Measurements from ENCODE around the gene HPX.

The HPX gene

DNA sequence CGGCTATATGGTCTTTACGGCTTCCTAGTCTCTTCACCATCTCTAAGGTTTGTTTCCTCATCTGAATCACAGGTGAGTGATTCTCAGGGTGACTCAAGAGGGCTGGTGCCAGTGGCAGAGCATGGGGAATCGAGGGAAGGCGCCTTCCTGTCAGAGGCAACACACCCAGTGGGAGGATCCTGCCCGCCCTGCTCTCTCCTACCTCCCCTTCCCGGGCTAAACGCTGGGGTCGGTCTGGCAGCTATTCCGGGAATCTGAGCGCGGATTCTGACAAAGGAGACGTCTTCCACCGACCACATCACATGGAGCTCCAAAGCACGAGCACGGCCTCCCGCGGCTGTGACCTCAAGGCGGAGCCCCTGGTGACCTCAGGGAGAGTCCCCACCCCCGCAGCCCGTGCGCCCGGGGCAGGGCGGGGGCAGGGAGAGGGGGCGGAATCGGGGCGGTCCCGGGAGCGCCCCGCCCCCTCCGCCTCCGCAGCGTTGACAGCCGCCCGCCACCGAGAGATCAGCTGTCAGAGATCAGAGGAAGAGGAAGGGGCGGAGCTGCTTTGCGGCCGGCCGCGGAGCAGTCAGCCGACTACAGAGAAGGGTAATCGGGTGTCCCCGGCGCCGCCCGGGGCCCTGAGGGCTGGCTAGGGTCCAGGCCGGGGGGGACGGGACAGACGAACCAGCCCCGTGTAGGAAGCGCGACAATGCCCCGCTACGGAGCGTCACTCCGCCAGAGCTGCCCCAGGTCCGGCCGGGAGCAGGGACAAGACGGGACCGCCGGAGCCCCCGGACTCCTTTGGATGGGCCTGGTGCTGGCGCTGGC is 50.7 kb downstream of the HPX start, which contains the start of gene SMPD1:
Gene SMPD1 (plus strand): TSS at position 570 of the 813 bp plus-strand sequence. CDS start 125 bp downstream, at position 695.
- peak; percentile 89 for DNase-seq (ENCODE audit: low read depth)
- TF ChIP-seq MYC (IDR thresholded peaks at IDR 0.05; ENCODE audit: low read depth, low read length) (no peak), POLR2A (IDR thresholded peaks at IDR 0.05; ENCODE audit: extremely low read depth, insufficient read length) (peak; percentile 36)
- TF ChIP-seq, protein P1, sequence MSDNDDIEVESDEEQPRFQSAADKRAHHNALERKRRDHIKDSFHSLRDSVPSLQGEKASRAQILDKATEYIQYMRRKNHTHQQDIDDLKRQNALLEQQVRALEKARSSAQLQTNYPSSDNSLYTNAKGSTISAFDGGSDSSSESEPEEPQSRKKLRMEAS (IDR thresholded peaks at IDR 0.05; ENCODE audit: low read depth, low read length) = peak; percentile 73
- TF ChIP-seq, protein P2, sequence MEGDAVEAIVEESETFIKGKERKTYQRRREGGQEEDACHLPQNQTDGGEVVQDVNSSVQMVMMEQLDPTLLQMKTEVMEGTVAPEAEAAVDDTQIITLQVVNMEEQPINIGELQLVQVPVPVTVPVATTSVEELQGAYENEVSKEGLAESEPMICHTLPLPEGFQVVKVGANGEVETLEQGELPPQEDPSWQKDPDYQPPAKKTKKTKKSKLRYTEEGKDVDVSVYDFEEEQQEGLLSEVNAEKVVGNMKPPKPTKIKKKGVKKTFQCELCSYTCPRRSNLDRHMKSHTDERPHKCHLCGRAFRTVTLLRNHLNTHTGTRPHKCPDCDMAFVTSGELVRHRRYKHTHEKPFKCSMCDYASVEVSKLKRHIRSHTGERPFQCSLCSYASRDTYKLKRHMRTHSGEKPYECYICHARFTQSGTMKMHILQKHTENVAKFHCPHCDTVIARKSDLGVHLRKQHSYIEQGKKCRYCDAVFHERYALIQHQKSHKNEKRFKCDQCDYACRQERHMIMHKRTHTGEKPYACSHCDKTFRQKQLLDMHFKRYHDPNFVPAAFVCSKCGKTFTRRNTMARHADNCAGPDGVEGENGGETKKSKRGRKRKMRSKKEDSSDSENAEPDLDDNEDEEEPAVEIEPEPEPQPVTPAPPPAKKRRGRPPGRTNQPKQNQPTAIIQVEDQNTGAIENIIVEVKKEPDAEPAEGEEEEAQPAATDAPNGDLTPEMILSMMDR (IDR thresholded peaks at IDR 0.05; ENCODE audit: low read depth, low read length) = no peak

DNA sequence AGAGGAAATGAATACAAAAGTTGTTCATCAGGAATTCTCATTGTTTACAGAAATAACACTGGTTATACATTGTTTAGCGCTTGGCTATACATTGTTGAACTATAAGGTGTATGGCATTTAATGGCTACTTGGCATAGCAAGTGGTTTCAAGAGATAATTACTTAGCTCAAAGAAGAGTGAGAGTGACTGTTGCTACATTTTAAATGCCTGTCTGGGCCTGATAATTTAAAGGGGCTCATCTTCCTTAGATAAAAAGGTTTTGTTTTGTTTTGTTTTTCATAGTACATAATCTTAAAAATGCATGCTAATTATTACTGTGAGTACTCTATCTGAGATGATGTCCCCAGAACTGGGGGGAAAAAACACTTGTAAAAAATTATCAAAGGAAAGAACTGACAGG is 52.0 kb downstream of the HPX start:
- TF ChIP-seq MYC (IDR thresholded peaks at IDR 0.05; ENCODE audit: low read depth, low read length) = no peak
- H3K4me3 ChIP-seq (ENCODE audit: low read depth, low read length) = no peak overlapping the region
- no peak for DNase-seq (ENCODE audit: low read depth)

More for the DNA sequence above, 50.7 kb downstream of the HPX start, which contains the start of gene SMPD1:
- H3K4me3 ChIP-seq (ENCODE audit: low read depth, low read length) = peak within 1 kb of the TSS; percentile 57

DNA sequence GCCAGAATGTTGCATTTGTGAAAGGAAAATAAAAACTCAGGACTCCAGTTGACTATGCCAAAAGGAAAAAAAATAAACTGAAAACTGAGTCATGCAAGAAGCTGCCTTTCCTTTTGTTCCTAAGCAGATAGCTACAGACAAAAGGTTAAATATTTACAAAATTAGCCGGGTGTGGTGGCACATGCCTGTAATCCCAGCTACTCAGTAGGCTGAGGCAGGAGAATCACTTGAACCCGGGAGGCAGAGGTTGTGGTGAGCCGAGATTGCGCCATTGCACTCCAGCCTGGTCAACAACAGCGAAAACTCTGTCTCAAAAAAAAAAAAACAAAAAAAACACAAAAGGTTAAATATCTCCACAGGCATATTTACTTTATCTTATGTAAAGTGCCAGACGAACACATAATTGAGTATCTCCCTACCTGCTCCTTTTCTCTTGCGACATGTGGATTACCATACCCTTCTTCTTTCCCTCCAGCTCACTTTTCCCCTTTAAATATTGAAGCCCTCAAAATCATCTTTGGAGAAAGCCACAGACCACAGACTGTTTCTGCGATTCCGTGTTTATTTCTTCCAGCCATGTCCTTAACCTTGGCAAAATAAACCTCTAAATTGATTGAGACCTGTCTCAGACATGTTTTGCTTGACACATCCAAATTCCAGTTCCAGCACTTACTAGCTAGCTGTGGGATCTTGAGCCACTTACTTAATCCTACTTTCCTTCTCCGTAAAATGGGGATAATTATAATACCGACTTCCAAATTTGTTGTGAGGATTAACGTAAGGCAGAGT is 52.8 kb downstream of the HPX start:
- TF ChIP-seq, protein P1 (IDR thresholded peaks at IDR 0.05; ENCODE audit: low read depth, low read length) = no peak
- TF ChIP-seq MYC (IDR thresholded peaks at IDR 0.05; ENCODE audit: low read depth, low read length) = no peak
- no peak for TF ChIP-seq POLR2A (IDR thresholded peaks at IDR 0.05; ENCODE audit: extremely low read depth, insufficient read length)
- TF ChIP-seq, protein P2 (IDR thresholded peaks at IDR 0.05; ENCODE audit: low read depth, low read length) = no peak
- no peak for DNase-seq (ENCODE audit: low read depth)
- no peak overlapping the region for H3K4me3 ChIP-seq (ENCODE audit: low read depth, low read length)

DNA sequence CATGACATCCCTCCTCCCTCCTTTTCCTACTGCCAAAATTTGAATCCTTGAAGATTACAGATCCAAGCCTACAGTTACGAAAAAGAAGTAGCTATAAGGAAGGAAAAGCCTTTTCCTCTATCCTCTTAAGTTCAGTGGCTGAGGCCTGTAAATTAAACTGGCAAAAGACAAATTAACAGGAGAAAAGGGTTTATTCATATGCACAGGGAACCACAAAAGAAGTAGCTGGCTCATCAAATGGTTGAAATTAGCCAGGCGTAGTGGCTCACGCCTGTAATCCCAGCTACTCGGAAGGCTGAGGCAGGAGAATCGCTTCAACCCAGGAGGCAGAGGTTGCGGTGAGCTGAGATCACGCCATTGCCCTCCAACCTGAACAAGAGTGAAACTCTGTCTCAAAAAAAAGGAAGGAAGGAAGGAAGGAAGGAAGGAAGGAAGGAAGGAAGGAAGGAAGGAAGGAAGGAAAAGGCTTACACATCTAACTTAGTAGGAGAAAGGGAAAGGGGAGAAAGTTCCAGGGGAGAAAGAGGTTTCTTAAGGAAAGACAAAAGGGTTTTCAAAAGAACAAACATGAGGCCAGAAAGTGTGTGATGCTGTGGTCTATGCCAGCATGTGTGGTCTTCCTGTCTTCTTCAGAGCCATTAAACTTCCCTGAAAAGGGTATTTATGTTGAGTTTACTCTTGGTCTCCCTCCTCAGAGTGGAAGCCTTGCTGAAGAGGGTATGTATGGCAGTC is 55.6 kb downstream of the HPX start:
- no peak for DNase-seq (ENCODE audit: low read depth)
- TF ChIP-seq POLR2A (IDR thresholded peaks at IDR 0.05; ENCODE audit: extremely low read depth, insufficient read length) = no peak
- TF ChIP-seq MYC (IDR thresholded peaks at IDR 0.05; ENCODE audit: low read depth, low read length) = no peak
- TF ChIP-seq, protein P1 (IDR thresholded peaks at IDR 0.05; ENCODE audit: low read depth, low read length) = no peak
- TF ChIP-seq, protein P2 (IDR thresholded peaks at IDR 0.05; ENCODE audit: low read depth, low read length) = no peak
- no peak overlapping the region for H3K4me3 ChIP-seq (ENCODE audit: low read depth, low read length)
